ENCODE results near the gene ING5. TPM values are rescaled to one million over a fixed set of nuclear protein-coding genes. Genes with fewer than 3 reads are reported as not detected.

ING5 gene
- total RNA-seq = 36.8 TPM

DNA sequence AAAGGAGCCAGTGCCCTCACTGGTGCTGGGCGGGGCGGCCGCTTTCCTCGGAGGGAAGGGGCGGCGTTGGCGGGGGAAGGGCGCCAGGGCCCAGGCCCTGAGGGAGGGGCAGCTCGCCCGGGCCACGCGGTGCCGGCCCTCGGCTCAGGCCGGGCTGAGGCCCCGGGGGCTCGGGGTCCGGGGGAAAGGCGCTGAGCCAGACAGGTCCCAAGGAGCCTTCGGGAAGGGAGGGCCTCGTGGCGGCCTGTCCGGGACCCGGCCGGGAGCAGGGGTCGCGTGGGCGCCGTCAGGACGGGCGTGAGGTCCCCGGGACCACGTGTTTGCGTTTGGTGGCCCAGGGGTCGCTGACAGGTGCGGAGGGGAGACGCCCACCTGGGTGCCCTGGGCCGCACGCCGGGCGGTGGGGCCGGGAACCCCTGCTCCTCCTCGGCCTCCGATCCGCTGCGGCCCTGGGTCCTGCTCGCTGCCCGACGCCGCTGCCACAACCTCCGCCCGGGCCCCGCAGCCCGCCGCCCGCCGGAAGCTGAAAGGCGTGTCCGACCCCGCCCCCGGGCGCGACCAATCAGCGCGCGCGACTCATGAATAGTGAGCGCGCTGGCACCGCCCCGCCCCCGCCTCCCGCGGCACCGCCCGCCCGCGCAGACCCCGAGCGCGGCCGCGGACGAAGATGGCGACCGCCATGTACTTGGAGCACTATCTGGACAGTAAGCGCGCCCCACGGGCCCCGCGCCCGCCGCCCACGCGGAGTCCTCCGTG is at the start of gene ING5:
TSS of gene ING5 (plus strand) at position 641 of the 756 bp plus-strand sequence. CDS start at position 668, 27 bp downstream.

DNA sequence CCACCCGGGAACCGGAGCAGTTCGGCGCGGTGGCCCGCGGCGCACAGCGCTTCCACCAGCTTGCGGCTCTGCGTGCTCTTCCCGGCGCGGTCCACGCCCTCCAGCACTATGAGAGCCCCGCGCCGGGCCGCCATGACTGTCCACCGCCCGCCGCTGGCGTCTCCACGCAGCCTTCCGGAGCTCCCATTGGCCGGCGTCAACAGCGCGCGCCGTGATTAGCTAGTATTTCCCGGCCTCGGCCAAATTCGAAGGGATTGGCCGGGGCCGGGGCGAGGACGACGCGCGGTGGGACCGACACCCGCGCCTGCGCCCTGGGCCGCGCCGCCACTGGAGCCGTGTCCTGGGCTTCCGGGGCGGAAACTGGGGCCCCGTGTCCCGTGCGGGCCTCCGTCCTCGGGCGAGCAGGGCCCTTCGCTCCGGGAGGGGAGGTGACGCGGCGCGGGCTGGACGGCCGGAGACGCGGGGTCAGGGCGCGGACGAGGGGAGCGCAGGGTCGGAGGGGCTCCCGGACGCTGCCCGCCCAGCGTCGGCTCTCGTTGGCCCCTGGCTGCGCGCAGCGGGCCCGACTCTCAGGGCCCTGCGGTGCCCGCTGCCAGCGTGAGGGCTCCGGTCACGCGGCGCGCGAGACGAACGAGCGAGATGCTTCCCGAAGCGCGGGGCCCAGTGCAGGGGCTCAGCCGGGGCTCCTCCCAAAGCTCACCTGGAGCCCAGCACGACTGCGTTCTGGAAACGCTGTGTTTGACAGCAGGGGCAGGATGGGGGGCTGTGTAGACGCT is 15.0 kb upstream of the ING5 start, which contains the start of gene DTYMK:
TSS of gene DTYMK (minus strand) at position 166 of the 776 bp plus-strand sequence. CDS start at position 134, 32 bp downstream.

DNA sequence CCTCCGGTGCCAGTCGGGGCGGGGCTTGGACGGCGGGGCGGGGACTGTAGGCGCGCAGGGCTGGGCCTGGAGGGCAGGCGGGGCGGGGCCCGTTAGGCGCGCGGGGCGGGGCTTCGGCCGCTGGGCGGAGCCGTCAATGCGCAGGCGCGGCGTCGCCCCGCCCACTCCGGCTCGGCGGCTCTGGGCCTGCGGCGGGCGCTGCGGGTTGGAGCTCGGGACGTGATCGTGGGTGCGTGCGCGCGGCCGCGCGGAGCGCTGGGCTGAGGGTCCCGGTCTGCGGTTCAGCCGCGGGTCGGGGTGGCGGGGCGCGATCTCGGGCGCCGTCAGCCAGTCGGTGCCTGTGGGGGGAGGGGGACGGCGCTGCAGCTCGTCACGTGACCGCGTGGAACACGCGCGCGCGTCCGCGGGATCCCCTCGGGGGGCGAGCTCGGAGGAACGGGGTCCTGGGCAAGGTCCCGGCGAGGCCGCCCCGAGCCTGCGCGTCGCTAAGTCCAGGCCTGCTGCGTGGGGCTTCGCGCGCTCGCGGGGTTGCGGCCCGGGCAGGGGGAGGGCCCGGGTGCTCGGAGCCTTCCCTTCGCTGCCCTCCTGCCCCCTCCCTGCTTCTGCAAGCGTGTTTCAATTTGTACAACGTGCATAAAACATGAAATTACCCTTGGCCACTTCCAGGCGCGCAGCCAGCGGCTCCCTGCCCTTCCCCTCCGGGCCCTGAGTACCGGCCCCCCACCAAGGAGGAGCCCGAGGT is 32.8 kb downstream of the ING5 start, which contains the start of gene D2HGDH:
TSS of gene D2HGDH (plus strand) at position 164 of the 742 bp plus-strand sequence. CDS start 595 bp downstream, outside the sequence.

DNA sequence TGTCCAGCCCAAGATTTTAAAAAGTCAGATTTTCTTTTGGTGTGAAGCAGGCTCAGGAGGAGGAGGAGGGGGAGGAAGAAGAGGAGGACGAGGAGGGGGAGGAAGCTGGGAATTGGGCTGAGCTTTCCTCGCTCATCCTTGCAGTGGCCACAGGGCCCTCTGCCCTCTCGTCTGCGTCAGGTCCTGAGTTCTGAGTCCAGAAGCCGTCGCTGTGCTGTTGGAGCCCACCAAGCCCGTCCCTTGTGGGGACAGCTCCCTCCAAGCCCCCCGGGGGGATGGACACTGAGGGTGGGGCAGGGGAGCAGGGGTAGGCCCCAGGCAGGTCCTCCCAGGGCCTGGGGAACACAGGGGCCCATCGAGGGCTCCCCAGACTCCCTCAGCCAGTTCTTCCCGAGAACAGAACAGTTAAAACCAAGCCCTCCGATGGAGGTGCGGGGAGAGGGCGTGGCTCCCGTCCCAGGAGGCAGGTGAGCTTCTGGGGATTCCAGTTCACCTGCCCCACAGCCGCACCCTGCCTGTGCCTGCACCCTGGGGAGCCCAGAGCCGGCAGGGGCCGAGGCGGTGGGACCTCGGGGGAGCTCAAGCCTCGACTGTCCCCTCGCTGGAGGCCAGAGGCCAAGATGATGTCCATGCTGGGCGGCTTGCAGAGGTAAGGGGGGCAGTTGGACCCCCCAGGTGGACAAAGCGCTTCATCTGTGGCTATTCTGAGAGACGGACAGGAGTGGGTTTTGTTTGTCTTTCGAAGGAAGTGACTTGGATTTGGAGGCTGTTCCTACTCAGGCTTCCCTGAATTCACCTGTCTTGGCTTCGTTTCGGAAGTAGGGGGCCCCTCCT is 74.7 kb downstream of the ING5 start, which contains the start of gene GAL3ST2:
TSS of gene GAL3ST2 (plus strand) at position 487 of the 834 bp plus-strand sequence. CDS start at position 621, 134 bp downstream.

Other genes starting within 250 kb of the ING5 start
- gene STK25, start 193.5 kb upstream of the ING5 start, total RNA-seq = 274 TPM
- 28.4 TPM for gene BOK, start 143.3 kb upstream of the ING5 start, total RNA-seq
- gene THAP4, start 64.9 kb upstream of the ING5 start, total RNA-seq = 82.2 TPM
- 83.0 TPM for gene ATG4B, start 64.3 kb upstream of the ING5 start, total RNA-seq
- 24.6 TPM for gene DTYMK, start 15.2 kb upstream of the ING5 start, total RNA-seq
- 39.3 TPM for gene D2HGDH, start 32.6 kb downstream of the ING5 start, total RNA-seq
- gene GAL3ST2, start 74.8 kb downstream of the ING5 start, total RNA-seq = 0.82 TPM
- gene NEU4, start 107.2 kb downstream of the ING5 start, total RNA-seq = 0.99 TPM
- 0.58 TPM for gene PDCD1, start 156.9 kb downstream of the ING5 start, total RNA-seq
- gene RTP5, start 167.7 kb downstream of the ING5 start, total RNA-seq = not detected

Data from metanephros (tissue), 1 donor.